IPS-NIHi7 (cell line): ENCODE data around the gene CCSER1.
"Not testable (repeated sequence)": the region's sequence is repeated elsewhere in the genome, so short reads cannot be mapped to it uniquely, and the experiment has no call there.

Experiments
- DNase-seq: peaks from one replicate; pipeline ENCODE4 v3.0.0; 2012; ENCODE audit warnings: mixed read lengths; ENCODE audit errors: extremely low spot score

The CCSER1 gene

DNA sequence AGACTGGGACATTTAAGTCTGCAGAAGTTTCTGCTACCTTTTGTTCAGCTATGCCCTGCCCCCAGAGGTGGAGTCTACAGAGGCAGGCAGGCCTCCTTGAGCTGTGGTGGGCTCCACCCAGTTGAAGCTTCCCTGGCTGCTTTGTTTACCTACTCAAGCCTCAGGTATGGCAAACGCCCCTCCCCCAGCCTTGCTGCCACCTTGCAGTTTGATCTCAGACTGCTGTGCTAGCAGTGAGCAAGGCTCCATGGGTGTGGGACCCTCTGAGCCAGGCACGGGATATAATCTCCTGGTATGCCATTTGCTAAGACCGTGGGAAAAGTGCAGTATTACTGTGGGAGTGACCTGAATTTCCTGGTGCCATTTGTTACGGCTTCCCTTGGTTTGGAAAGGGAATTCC, 1026.8 kb downstream of the CCSER1 start:
- not testable (repeated sequence) for DNase-seq

DNA sequence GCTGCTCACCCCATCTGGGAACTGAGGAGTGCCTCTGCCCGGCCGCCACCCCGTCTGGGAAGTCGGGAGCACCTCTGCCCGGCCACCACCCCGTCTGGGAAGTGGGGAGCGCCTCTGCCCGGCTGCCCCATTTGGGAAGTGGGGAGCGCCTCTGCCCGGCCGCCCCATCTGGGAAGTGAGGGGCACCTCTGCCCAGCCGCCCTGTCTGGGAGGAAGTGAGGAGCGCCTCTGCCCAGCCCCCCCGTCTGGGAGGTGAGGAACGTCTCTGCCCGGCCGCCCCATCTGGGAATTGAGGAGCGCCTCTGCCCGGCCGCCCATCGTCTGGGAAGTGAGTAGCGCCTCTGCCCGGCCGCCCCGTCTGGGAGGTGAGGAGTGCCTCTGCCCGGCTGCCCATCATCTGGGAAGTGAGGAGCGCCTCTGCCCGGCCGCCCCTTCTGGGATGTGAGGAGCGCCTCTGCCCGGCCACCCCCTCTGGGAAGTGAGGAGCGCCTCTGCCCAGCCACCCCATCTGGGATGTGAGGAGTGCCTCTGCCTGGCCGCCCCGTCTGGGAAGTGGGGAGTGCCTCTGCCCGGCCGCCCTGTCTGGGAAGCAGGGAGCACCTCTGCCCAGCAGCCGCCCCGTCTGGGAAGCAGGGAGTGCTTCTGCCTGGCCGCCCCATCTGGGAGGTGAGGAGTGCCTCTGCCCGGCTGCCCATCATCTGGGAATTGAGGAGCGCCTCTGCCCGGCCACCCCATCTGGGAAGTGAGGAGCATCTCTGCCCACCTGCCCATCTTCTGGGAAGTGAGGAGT, 1040.9 kb downstream of the CCSER1 start:
- not testable (repeated sequence) for DNase-seq

DNA sequence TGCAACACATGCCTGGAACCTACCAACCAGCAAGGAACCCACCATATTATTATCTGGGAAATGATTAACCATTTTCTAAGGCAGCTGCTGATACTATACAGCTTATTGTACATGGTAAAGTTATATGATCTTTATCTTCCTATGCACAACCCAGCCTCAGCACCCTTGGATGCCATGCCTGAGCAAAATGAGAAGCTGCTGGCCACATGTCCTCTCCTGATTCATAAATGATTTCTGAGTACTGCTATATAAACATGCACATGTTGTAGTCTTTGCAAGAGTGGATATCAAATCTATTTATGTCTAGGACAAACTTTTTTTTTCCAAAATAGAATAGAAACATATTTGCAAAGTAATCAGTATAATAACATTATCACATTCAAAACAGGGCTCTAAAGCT, 1043.6 kb downstream of the CCSER1 start:
- no peak for DNase-seq

DNA sequence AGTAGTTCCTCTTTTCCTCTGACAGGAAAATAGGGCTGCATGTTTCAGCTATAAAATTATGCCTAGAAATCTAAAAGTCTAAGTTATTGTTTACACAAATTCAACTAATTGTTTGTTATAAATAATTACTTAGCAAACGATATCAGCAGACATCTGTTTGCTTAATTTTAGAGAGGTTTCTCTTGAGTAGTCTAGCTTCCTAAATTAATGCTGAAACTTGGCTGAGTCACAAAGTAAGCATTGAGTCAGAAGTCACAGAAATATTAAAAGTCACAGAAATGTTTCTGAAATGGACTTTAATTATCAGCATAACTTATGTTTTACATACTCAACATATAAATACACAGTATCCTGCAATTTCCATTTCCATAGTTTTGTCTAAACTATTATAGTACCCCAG, 1044.0 kb downstream of the CCSER1 start:
- DNase-seq: no peak

DNA sequence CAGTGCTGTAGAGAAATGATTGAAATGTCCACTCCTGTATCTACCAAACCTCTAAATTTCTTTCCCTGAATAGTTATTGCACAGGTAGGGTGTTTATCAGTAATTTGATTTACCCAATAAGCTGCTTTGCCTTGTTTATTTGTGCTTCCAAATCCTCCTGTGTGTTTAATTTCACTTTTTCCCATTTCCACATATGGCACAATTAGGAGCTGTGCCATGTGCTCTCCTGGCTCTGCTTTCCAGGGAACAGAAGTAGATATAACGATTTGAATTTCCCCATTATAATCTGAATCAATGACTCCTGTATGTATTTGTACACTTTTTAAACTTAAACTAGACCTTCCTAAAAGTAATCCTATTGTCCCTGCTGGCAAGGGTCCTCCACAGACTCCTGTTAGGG, 1057.9 kb downstream of the CCSER1 start:
- not testable (repeated sequence) for DNase-seq

DNA sequence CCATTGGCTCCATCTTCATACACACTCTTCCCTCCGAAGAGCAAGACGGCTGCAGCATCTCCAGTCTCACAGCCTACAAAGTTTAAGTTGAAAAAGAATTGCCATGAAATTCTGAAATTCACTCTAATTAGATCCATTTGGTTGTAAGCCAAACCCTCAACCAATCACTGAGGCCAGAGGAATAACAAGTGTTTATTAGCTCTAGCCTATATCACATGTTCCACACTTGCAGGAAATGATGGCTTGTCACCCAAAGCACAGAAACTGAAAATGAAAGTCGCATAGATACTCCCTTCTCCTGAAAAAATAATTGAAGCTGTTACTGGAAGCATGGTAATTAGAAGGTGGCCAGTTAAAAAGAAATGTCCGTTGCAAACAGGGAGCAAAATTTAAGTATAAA, 1071.8 kb downstream of the CCSER1 start:
- DNase-seq: no peak

DNA sequence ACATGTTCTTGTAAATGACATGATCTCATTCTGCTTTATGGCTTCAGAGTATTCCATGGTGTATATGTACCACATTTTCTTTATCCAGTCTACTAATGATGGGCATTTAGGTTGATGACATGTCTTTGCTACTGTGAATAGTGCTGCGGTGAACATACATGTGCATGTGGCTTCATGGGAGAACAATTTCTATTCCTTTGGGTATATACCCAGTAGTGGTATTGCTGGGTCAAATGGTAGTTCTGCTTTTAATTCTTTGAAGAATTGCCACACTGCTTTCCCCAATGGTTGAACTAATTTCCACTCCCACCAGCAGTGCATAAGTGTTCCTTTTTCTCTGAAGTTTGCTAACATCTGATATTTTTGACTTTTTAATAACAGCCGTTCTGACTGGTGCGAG, 1080.3 kb downstream of the CCSER1 start:
- no peak for DNase-seq

DNA sequence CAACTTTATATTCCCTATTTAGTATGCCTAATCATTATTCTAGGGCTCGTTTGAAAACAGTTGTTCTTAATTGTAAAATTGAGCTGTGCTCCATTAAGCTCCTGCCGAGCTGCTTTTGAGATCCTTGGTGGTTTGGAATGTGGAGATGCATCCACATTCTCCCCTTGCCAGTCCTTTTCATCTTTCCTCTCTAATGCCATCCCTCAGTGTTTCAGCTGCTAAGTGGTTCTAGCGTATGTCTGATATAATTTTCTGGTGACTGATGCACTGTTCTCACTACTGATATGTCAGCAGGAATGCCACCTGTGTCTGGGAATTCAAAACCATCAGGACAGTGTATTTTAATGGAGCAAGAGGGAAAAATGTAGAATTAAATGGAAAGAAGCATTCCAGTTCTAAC, 1085.0 kb downstream of the CCSER1 start:
- no peak for DNase-seq

DNA sequence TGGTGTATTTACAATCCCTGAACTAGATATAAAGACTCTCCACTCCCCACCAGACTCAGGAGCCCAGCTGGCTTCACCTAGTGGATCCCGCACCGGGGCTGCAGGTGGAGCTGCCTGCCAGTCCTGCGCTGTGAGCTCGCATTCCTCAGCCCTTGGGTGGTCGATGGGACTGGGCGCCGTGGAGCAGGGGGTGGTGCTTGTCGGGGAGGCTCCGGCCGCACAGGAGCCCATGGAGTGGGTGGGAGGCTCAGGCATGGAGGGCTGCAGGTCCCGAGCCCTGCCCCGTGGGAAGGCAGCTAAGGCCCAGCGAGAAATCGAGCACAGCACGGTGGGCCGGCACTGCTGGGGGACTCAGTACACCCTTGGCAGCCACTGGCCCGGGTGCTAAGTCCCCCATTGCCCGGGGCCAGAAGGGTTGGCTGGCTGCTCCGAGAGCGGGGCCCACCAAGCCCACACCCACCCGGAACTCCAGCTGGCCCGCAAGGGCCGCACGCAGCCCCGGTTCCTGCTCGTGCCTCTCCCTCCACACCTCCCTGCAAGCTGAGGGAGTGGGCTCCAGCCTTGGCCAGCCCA, 1090.7 kb downstream of the CCSER1 start:
- DNase-seq: not testable (repeated sequence)

DNA sequence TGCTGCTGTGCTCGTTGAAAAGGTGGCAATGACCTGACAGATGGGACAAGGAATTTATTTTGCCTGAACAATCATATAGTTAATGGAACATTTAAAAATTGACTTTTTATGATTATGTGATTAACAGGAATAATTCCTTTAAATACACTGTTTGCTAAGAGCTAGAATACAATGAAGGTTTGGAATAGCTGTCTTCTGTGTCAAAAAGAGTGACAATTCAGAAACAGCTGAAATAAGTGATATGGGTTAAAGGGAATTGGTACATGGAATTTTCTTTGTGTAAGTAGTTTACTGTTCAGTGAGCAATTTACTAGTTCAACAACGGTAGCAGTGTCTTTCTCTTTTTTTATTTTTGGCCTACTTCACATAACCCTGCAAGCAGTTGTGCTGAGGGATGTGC, 1093.1 kb downstream of the CCSER1 start:
- DNase-seq: no peak

DNA sequence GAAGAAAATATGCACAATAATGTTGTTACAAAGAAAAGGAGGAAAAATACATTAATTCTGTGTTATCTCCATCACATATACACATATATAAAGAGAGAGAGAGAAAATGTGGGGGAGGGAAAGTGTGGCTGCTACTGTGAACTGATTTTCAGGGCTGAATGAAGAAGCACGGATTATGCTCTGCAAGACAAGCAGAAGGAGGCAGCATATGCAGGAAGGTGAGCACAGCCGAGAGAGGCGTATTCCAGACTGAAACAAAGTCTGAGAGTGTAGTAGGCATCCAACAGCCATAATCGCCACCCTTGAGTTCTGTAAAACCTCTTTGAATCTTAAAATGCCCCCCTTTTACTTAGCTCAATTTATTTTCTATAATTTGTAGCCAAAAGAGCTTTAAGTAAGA, 1094.8 kb downstream of the CCSER1 start:
- no peak for DNase-seq

DNA sequence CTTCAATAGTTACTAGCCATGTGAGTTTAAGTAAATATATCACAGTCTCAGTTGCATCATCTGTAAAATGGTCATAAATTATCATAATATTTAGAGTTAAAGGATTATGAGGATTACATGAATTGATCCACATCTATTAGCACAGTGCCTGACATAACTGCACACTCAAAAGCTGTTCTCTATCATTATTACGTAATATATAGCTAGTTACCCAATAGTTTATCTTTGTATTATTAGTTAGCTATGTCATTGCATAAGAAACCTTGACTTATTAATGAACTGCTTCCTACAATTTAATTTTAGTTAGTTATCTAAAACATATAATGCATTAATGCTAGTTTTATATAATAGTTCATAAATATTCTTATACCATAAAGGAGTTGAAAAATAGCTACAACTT, 1099.7 kb downstream of the CCSER1 start:
- no peak for DNase-seq

DNA sequence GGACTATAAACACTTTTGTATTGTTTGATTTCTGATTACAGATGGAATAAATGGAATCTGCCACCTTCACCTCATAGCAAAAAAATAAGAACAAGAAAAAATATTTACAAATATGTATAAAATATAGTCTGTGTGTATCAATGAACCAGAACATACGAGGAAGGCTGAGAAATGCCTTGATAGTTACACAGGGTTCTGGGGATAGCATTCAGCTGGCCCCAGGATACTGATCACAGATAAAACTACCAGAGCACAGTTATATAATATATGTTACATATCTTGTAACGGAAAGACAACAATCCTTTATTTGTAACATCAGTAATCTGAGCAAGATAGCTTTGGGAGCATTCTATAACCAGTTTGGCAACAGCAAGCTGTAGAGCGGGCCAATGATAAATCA, 1101.5 kb downstream of the CCSER1 start:
- DNase-seq: no peak

DNA sequence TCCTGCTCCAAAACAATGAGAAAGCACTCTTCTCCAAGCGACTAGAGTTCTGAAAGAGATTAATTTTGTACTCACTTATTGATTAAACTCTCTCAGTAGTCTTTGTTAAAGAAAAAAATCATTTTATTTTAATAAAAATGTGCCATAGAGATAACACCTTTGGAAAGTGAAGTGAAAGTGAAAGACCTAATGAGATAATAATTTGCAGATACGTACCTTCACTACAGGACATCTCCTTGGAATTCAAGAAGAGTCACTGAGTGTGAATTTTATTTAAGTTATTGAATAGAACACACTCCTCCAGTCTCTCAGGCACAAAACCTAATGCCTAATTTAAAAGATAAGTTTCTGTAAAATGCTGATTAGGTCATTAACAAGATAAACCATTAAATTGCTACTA, 1106.0 kb downstream of the CCSER1 start:
- no peak for DNase-seq

DNA sequence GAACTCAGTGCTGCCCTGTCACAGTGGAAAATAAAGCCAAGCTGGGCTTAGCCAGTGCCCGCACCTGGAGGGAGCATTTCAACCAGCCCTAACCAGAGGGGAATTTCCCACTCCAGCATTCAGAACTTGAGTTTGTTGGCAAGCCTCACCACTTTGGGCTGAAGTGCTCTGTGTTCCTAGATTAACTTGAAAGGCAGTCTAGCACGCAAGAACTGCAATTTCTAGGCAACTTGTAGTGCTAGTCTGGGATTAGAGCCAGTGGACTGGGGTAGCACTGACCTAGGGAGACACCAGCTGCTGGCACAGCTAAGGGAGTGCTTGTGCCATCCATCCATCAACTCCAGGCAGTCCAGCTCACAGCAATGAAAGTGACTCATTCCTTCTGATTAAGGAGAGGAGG, 1115.9 kb downstream of the CCSER1 start:
- no peak for DNase-seq

DNA sequence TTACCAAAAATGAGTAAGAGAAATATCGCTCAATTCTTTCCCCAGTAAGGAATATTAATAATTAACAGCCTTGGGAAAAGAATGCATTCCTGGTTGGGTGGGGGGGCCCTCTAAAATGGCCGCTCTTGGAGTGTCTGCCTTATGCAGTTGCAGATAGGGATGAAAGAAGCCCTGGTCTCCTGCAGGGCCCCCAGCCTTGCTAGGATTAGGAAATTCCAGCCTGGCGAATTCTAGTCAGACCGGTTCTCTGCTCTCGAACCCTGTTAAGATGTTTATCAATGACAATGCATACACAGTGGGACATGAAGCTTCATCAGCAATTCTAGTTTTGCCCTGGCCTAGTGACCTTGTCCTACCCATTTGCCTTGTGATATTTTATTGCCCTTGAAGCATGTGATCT, 1128.8 kb downstream of the CCSER1 start:
- DNase-seq: no peak

DNA sequence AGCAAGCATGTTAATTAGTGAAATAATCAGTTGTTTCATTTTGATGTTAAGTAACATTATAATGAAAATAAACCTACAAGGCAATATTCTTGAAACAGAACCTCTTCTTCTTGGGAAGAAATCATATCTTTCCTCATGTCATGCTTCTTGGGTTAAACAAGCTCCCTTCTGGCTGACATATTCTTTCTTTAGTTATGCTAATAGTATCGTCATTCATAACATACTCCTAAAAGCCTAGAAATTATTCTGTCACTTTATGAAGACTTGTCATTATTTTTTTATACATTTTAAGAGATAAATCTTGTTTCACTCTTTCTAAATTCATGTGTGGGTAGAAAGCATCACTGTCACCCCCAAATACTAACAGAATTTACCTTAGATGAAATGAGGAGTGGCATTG, 1129.6 kb downstream of the CCSER1 start:
- DNase-seq: no peak

DNA sequence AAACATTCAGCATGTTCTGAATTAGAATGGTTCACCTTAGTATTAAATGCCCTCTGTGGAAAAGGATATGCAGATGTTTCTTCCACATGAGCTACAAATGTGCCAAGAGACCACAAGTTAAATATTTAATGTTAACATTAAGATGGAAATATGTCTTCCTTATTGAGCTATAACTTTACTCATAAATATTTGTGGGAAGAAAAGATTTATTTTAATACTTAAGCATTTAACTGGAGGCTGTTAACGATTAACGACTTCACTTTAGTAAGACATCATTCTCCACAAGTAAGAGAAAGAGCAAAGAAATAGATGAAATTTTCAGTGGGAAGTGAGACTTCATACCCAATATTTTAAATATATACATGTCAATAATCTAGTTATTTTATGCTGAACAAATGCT, 1130.5 kb downstream of the CCSER1 start:
- DNase-seq: no peak

DNA sequence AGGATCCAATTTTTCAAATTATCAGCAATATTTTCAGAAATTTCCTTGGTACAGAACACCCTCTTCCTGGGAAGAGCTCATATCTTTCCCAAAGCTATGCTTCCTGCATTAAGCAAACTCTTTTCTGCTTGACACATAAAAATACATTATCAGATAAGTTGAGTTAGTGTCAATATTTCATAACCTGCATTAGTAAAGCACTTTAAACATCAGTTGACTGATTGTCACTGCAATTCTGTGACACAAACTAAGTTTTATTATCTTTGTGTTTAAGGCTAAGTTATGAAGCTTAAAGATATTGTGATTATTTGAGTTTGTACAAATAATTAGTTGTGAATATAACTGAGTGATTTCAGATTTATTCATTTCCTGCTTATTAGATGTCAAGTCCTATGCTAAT, 1131.1 kb downstream of the CCSER1 start:
- DNase-seq: no peak

DNA sequence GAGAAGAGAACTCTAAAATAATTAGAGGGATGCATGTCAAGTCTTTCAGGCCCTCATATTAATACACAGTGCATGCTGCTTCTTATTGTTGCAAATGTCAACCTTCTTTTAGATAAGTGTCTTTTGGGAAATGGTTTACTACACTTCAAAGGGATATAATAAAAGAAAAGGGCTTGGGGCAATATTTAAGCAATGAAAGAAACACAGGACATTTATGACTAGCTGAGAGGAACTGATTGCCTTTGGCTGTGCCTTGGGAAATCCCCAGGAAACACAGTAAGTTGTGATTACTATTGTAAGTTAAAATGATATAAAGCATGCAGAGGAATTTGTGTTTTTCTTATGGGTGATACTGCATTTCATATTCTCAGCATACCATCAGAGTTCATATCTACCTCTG, 1140.3 kb downstream of the CCSER1 start:
- DNase-seq: no peak

DNA sequence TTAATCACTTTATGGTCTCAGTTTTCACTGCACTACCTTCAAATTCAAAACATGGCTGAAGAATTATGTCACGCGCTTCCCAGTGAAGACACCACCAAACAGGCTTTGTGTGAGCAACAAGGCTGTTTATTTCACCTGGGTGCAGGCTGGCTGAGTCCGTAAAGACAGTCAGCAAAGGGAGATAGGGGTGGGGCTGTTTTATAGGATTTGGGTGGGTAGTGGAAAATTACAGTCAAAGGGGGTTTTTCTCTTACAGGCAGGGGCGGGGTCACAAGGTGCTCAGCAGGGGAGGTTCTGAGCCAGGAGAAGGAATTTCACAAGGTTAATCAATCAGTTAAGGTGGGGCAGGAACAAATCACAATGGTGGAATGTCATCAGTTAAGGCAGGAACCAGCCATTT, 1141.3 kb downstream of the CCSER1 start:
- DNase-seq: not testable (repeated sequence)

DNA sequence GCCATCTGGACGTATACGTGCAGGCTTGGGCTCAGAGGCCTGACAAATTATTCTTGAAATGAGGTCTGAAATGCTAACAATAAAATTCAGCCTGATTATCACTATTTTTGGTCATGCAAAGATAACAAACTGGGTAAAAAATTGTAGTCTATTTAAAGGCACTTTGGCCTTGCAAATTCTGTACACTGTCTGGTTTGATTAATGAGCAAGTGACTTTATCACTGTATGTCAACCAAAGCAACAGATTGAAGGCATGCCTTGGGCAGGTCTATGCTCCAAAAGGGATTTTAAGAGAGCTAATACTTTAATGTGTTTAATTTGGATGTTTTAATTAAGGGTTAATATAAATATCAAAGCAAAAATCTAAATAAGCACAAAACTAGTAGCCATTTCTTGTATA, 1141.7 kb downstream of the CCSER1 start:
- DNase-seq: no peak

DNA sequence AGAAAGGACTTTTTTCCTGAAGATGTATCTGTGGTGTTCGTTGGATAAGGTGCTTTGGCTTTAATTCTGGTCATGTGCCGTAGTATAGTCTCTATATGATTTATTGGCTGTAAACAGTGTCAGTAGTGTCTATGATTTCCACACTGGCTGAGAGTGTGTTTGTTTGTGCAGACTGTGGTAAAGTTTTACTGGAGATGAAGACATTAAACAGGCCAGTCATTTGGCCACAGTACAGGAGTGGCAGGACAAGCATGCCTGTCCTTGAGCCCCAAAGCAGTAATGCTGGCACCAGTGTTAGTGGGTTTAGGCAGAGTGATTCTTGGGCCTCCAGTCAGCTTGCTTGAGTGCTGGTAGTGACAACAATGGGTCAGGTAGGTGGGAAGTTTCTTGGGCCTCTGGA, 1152.7 kb downstream of the CCSER1 start:
- DNase-seq: no peak
